Measurements from ENCODE around the gene CDH5.

DNA sequence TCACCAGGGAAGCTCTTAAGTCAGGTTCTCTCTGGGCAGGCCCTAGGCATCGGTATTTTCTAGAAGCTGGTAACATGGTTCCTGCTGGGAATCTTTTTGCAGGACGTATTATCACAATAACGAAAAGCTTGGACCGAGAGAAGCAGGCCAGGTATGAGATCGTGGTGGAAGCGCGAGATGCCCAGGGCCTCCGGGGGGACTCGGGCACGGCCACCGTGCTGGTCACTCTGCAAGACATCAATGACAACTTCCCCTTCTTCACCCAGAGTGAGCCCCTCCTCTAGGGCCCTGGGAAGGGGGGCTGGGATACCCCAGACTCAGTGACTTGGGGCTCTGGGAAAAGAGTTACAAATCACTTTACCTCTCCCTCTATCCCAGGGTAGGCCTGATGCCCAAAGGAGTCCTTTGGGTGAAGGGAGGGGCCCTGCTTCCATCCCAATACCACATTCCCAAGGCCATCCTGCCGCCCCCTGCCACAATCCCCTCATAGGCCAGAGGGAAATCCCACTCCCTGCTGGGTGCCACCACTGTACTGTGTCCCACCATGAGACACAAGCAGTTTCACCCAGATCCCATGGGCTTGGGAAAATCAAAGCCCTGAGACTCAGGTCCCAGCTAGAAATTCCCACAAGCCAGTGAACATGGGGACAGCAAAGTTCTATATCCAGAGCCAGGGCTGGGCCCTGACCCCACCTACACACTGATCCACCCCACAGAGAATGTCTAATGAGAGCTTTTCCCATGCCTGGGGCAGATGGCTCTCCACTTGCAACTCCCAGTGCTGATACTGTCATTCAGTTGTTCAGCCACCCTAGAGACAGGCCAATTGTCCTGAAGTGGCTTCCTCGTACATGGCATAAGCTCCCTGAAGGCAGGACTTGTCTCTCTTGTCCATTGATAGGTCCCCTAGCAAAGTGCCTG is 23.0 kb downstream of the CDH5 start:
- TF ChIP-seq, protein P1, sequence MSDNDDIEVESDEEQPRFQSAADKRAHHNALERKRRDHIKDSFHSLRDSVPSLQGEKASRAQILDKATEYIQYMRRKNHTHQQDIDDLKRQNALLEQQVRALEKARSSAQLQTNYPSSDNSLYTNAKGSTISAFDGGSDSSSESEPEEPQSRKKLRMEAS (IDR thresholded peaks at IDR 0.05) = no peak
- TF ChIP-seq YY1 (IDR thresholded peaks at IDR 0.05; ENCODE audit: low read depth) (no peak), RAD21 (IDR thresholded peaks at IDR 0.05; ENCODE audit: low read depth) (no peak), EP300 (IDR thresholded peaks at IDR 0.05; ENCODE audit: borderline replicate concordance) (no peak), FOXM1 (IDR thresholded peaks at IDR 0.05; ENCODE audit: borderline replicate concordance, low read depth) (no peak), ZBTB7A (IDR thresholded peaks at IDR 0.05; ENCODE audit: low read depth) (no peak)
- TF ChIP-seq, protein P2, sequence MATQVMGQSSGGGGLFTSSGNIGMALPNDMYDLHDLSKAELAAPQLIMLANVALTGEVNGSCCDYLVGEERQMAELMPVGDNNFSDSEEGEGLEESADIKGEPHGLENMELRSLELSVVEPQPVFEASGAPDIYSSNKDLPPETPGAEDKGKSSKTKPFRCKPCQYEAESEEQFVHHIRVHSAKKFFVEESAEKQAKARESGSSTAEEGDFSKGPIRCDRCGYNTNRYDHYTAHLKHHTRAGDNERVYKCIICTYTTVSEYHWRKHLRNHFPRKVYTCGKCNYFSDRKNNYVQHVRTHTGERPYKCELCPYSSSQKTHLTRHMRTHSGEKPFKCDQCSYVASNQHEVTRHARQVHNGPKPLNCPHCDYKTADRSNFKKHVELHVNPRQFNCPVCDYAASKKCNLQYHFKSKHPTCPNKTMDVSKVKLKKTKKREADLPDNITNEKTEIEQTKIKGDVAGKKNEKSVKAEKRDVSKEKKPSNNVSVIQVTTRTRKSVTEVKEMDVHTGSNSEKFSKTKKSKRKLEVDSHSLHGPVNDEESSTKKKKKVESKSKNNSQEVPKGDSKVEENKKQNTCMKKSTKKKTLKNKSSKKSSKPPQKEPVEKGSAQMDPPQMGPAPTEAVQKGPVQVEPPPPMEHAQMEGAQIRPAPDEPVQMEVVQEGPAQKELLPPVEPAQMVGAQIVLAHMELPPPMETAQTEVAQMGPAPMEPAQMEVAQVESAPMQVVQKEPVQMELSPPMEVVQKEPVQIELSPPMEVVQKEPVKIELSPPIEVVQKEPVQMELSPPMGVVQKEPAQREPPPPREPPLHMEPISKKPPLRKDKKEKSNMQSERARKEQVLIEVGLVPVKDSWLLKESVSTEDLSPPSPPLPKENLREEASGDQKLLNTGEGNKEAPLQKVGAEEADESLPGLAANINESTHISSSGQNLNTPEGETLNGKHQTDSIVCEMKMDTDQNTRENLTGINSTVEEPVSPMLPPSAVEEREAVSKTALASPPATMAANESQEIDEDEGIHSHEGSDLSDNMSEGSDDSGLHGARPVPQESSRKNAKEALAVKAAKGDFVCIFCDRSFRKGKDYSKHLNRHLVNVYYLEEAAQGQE (IDR thresholded peaks at IDR 0.05; ENCODE audit: low read depth) = no peak
